ENCODE data around the gene SEMA4F. TPM values are rescaled to one million over a fixed set of nuclear protein-coding genes. Genes with fewer than 3 reads are reported as not detected.
"Not testable (repeated sequence)": the region's sequence is repeated elsewhere in the genome, so short reads cannot be mapped to it uniquely, and the experiment has no call there.

SEMA4F gene
- total RNA-seq, 4 donors from 2014 or later = 4.3 to 7.2 (median 6.1) TPM

- Histone ChIP-seq H3K36me3 (no peaks in the 10 kb centered on the region), H3K9me3 (no peaks in the 10 kb centered on the region), H3K27me3 (no peaks in the 10 kb centered on the region), H3K4me1 (peaks cover 0 to 8% of the 10 kb centered on the region in 2 donors), H3K4me3 (replicated peaks in 1 of 3) (no peak overlapping the region), H3K27ac (no peak overlapping the region)
- intact Hi-C loops (cut with DNase I) = no loop called here
- TF ChIP-seq CTCF (IDR thresholded peaks at IDR 0.05) (no peak), POLR2A (IDR thresholded peaks at IDR 0.05) (no peak)
- 86 to 90% methylated on average over 5 of the region's 5 CpGs for WGBS, 2 donors
- DNase-seq = no peak
These were observed 34.3 kb upstream of the SEMA4F start for GRCh38 chr2:74619651-74620297.

- peak; percentile 54 to 69 for DNase-seq
- Histone ChIP-seq H3K4me3 (replicated peaks in 1 of 3) (no peak overlapping the region), H3K36me3 (no peaks in the 10 kb centered on the region), H3K27ac (no peak overlapping the region), H3K4me1 (peaks cover 0 to 8% of the 10 kb centered on the region in 2 donors), H3K27me3 (no peaks in the 10 kb centered on the region), H3K9me3 (no peaks in the 10 kb centered on the region)
- TF ChIP-seq CTCF (IDR thresholded peaks at IDR 0.05) (no peak), POLR2A (IDR thresholded peaks at IDR 0.05) (no peak)
- WGBS, 2 donors = 37 to 41% methylated on average over 12 of the region's 12 CpGs
- intact Hi-C loops (cut with DNase I) = no loop called here
These were observed 33.4 kb upstream of the SEMA4F start for GRCh38 chr2:74620671-74621070.

- Histone ChIP-seq H3K27ac (no peak overlapping the region), H3K36me3 (no peaks in the 10 kb centered on the region), H3K4me1 (peaks cover 0 to under 1% of the 10 kb centered on the region in 2 donors), H3K4me3 (replicated peaks in 1 of 3) (no peak overlapping the region), H3K27me3 (no peaks in the 10 kb centered on the region), H3K9me3 (no peaks in the 10 kb centered on the region)
- TF ChIP-seq CTCF (IDR thresholded peaks at IDR 0.05) (no peak), POLR2A (IDR thresholded peaks at IDR 0.05) (no peak)
- 83 to 84% methylated on average over 5 of the region's 5 CpGs for WGBS, 2 donors
- intact Hi-C loops (cut with DNase I) = no loop called here
- no peak for DNase-seq
These were observed 28.2 kb upstream of the SEMA4F start for GRCh38 chr2:74625658-74626425.

GRCh38 chr2:74628538-74629105 is 25.4 kb upstream of the SEMA4F start:
- H3K9me3 ChIP-seq = no peaks in the 10 kb centered on the region
- H3K4me1 ChIP-seq = no peaks in the 10 kb centered on the region
- DNase-seq = no peak
- no peak overlapping the region for H3K4me3 ChIP-seq (replicated peaks in 1 of 3)
- intact Hi-C loops (cut with DNase I) = no loop called here
- no peak for TF ChIP-seq CTCF (IDR thresholded peaks at IDR 0.05)
- TF ChIP-seq POLR2A (IDR thresholded peaks at IDR 0.05) = no peak
- no peaks in the 10 kb centered on the region for H3K36me3 ChIP-seq
- WGBS, 2 donors = 63 to 93% methylated on average over 3 of the region's 3 CpGs
- H3K27me3 ChIP-seq = no peaks in the 10 kb centered on the region
- H3K27ac ChIP-seq = no peak overlapping the region

GRCh38 chr2:74630454-74630853 is 23.6 kb upstream of the SEMA4F start:
- DNase-seq; intact Hi-C loops (cut with DNase I); H3K27ac ChIP-seq; H3K4me3 ChIP-seq (replicated peaks in 1 of 3); H3K36me3 ChIP-seq; H3K27me3 ChIP-seq; H3K9me3 ChIP-seq; H3K4me1 ChIP-seq: not testable (repeated sequence)
- WGBS, 2 donors = 94 to 95% methylated on average over 3 of the region's 3 CpGs
